ENCODE measurements around the gene MMD2.
A peak's percentile ranks its signal among the peaks of the same experiment; 100 is the strongest.

Gene MMD2

DNA sequence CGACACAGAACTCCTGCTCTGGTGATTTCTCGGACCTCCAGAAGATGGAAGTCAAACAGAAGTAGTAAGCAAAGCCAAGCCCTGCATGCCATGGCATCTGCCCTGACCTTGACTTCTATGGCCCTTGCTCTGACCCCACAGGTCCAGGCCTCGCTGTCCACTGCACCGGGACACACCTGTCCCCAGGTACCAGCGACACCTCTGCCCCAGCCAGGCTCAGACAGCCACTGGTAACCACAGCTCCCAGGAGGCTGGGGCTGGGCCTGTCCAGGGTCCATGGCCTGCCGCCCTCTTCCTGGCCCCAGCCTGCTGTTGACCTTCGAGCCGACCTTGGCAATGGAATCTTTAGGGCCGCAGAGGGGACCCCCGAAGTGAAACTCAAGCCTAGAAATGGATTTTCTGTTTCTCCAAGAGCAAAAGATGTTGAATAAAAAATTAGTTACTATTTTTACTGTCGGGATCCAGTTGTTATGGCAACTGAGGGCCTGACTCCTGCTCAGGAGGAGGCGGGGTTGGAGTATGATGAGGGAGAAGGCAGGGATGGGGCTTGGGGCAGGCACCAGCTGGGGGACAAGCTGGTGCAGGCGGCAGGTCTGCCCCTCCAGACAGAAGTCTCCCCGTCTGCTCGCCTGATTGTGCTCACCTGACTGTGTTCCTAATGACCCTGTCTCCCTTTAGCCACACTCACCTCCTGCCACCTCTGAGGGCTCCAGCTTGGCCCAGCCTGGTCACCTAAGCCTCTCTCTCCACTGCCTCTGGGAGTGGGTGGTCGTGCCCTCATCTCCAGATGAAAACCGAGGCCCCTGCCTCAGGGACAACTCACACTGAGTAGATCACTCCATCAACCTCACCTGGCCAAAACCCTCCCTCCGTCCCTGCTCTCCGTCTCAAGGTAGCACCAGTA is 4.1 kb upstream of the MMD2 start:
- DNase-seq = no peak
- in situ Hi-C loops (cut with HindIII; ENCODE audit: low pct_ligation_motif_present, low pct_unique_long_range_greater_than_20kb, low sequenced_read_pairs) = no loop called here

DNA sequence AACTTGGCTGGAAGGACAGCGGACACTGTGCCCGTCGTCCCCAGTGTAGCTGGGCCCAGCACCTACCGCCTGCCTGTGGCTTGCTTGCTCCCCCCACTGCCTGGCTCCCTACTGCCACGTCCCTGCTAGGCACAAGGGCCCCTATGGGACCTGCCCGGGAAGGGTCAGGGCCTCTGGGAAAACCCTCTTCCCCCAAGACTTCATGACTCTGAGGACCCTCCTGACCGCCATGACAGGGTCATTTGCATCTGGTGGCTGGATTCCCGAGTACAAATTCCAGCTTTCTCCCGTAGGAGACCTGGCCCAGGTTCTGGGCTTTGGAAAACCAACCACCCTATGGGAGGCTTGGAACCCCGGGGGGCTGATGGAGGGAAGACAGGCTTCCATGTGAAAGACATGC is 1.4 kb upstream of the MMD2 start:
- in situ Hi-C loops (cut with HindIII; ENCODE audit: low pct_ligation_motif_present, low pct_unique_long_range_greater_than_20kb, low sequenced_read_pairs) = no loop called here
- no peak for DNase-seq

DNA sequence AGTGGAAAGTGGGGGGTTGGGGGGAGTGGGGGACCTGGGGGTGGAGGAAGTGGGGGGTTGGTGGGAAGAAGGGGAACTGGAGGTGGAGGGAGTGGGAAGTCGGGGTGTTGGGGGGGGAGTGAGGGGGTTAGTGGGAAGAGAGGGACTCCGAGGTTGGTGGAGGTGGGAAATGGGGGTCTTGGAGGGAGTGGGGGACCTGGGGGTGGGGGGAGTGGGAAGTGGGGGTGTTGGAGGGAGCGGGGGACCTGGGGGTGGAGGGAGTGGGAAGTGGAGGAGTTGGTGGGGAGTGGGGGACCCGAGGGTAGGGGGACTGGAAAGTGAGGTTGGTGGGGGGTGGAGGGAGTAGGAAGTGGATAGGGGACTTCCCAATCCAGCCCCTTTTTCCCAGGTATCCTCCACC is 906 bp upstream of the MMD2 start:
- in situ Hi-C loops (cut with HindIII; ENCODE audit: low pct_ligation_motif_present, low pct_unique_long_range_greater_than_20kb, low sequenced_read_pairs) = no loop called here
- DNase-seq = no peak

DNA sequence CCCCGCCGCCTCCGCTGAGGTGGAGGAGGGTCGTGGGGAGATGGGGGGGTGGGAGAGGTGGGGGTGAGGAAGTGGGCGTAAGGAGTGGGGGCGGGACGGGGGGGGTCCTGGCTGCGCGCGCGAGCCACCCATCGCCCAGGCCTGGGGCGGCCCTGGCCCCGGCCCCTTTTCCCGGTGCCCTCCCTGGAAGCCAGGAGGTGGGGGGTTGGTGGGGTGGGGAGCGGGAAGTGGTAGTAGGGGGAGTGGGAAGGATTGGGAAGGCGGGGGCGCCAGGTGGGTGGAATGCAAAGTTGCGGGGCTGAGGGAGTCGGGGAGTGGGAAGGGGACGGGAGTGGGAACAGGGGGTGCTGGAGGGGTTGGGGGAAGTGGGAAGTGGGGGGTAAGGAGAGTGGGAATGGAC is 319 bp upstream of the MMD2 start:
- in situ Hi-C loops (cut with HindIII; ENCODE audit: low pct_ligation_motif_present, low pct_unique_long_range_greater_than_20kb, low sequenced_read_pairs) = no loop called here
- no peak for DNase-seq

DNA sequence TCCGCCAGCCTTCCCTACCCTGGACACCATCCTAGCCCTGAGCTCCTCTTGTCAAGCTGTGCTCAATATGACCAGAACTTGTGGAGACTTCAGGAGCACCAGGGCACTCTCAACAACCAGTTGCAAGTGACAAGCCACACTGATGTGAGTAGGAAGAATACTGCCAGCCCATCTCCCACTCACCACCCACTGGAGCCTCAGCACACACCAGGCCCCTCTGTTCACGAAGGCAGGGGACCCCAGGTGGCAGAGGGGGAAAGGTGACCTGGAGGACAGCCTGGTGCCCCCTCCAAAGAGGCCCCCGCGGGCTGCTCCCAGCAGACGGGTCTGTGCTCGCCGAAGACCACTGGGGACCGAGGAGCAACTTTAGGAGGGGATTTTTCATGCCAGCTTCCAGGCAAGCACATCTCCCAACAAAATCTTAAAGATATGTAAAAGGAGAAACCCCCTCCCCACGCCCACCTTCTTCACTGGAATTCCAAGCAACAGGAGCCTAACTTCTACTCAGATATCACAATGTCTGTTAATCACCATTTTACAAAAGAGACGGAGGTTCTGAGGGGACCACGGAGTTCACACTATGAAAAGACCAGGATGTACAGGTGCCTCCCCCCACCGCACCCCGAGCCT is 1.0 kb downstream of the MMD2 start:
- in situ Hi-C loops (cut with HindIII; ENCODE audit: low pct_ligation_motif_present, low pct_unique_long_range_greater_than_20kb, low sequenced_read_pairs) = no loop called here

DNA sequence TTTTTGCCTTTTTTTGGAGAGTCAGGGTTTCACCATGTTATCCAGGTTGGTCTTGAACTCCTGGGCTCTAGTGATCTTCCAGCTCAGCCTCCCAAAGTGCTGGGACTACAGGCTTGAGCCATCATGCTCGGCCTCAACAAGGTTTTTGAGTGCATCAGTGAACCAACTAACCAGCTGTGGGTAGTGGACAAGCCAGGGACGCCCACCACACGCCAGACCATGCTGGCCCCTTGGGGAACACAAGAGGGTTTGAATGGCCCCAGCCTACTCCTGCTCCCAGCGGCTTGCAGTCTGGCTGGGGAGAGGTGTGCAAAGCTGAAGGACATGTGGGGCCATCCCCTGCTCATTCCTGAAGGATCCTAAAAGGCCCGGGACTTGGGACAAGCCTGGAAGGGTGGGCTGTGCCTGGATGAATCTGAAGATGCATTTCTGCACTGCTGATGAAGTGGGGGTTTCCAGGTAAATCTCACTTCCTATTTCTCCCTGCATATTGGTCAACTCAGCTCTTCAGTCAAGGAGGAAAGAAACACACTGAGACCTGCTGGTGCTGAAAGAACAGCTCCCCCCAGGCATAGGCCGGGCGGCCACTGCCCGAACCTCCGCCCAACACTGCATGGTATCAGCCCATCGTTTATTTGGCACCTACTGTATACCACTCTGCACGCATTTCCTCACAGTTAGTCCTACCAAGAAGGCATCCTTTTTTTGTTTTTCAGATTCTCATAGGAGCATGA is 6.9 kb downstream of the MMD2 start:
- in situ Hi-C loops (cut with HindIII; ENCODE audit: low pct_ligation_motif_present, low pct_unique_long_range_greater_than_20kb, low sequenced_read_pairs) = no loop called here
- DNase-seq = peak; percentile 36

More for the DNA sequence above, 1.0 kb downstream of the MMD2 start:
- no peak for DNase-seq

DNA sequence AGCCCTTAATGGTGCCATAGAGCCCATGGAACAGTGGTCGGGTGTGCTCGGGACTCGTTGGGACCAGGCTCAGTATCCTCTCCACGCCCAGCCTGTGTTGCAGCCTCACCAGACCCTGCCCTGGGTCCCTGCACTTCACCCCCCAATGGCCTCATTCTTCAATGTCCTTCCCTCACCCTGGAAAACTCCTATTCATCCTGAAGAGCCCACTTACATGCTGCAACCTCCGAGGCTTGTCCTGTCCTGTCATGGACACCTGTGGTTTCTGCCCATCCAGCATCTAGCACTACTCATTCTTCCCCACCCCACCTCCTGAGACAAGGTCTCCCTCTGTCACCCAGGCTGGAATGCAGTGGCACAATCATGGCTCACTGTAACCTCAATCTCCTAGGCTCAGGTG is 7.7 kb downstream of the MMD2 start:
- in situ Hi-C loops (cut with HindIII; ENCODE audit: low pct_ligation_motif_present, low pct_unique_long_range_greater_than_20kb, low sequenced_read_pairs) = no loop called here

DNA sequence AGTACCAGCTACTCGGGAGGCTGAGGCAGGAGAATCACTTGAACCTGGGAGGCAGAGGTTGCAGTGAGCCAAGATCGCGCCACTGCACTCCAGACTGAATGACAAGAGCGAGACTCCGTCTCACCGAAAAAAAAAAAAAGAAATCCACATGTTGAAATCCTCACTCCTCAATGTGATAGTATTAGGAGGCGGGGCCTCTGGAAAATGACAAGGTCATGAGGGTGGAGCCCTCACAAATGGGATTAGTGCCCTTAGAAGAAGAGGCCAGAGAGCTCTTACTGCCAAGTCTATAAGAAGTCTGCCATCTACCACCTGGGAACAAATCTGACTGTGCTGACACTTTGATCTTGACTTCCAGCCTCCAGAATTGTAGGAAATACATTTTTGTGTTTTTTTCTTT is 10.6 kb downstream of the MMD2 start:
- in situ Hi-C loops (cut with HindIII; ENCODE audit: low pct_ligation_motif_present, low pct_unique_long_range_greater_than_20kb, low sequenced_read_pairs) = no loop called here
- no peak for DNase-seq

More for the DNA sequence above, 7.7 kb downstream of the MMD2 start:
- no peak for DNase-seq

DNA sequence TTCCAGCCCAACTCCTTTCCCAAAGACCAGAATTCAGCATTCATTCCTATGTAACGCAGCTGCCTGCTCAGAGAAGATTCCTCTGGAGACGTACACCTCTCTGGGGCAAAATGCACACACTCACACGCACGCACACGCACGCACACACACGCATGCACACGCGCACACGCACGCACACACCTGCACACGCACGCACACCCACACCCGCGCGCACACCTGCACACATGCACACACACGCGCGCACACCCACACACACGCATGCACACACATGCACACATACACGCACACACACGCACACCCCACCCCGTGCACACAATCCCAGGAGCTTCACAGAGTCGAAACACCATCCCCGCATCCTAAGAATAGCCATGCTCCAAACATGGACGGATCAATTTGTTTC is 13.0 kb downstream of the MMD2 start:
- in situ Hi-C loops (cut with HindIII; ENCODE audit: low pct_ligation_motif_present, low pct_unique_long_range_greater_than_20kb, low sequenced_read_pairs) = no loop called here
- no peak for DNase-seq

DNA sequence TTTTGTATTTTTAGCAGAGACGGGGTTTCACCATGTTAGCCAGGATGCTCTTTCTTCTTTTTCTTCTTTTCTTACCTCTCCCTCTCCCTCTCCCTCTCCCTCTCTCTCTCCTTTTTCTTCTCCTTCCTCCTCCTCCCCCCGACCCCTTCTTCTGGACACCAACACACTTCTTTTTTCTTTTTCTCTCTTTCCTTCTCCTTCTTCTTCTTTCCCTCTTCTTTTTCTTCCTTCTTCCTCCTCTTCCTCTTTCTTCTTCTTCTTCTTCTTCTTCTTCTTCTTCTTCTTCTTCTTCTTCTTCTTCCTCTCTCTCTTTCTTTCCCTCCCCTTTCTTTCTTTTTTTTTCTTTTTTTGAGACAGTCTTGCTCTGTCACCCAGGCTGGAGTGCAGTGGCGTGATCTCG is 14.0 kb downstream of the MMD2 start:
- in situ Hi-C loops (cut with HindIII; ENCODE audit: low pct_ligation_motif_present, low pct_unique_long_range_greater_than_20kb, low sequenced_read_pairs) = no loop called here

DNA sequence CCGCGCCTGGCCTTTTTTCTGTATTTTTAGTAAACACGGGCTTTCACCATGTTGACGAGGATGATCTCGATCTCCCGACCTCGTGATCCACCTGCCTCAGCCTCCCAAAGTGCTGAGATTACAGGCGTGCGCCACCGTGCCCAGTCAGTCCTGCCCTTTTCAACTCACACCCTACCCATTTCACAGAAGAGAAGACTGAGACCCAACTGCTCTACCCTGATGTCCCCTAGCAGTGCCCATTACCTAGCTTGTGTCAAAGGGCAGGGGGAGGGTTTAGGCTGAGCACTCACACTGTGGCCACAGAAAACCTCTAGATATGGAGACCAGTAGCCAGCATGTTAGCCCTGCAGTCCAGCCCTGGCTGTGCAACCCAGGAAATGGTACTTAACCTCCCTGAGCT is 15.7 kb downstream of the MMD2 start:
- no peak for DNase-seq
- in situ Hi-C loops (cut with HindIII; ENCODE audit: low pct_ligation_motif_present, low pct_unique_long_range_greater_than_20kb, low sequenced_read_pairs) = no loop called here

More for the DNA sequence above, 14.0 kb downstream of the MMD2 start:
- DNase-seq = no peak

DNA sequence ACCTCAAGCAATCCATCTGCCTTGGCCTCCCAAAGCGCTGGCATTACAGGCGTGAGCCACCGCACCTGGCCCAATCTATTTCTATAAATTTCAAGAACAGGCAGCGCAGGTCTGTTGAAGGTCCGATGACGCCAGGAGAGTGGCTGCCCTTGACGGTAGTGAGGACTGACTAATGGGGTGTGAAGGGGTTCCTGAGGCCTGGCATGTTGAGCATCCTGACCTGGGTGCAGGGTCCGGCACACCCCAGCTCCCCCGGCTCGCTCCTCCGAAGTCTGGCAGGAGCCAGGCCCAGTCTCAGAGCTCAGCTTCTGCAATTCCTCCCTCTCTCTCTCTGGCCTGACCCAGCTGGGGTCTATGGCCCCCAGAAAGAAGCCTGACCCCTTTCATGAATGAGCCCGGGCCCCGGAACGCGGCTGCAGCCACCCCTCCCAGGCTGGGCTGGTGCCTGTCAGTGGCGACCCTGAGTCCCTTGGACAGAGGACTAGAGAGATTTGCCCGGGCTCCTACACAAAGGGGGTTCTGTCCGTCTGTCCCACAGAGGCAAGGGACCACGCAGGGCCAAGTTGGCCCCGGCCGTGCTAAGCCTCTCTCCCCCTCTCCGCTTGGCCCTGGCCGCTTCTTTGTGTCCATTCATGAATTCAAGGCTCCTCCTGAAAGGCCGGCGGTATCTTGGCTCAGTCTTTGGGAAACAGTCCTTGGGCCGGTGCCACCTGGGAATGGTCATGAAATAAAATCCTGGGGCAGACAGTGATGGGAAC is 18.8 kb downstream of the MMD2 start:
- DNase-seq = no peak
- in situ Hi-C loops (cut with HindIII; ENCODE audit: low pct_ligation_motif_present, low pct_unique_long_range_greater_than_20kb, low sequenced_read_pairs) = no loop called here

DNA sequence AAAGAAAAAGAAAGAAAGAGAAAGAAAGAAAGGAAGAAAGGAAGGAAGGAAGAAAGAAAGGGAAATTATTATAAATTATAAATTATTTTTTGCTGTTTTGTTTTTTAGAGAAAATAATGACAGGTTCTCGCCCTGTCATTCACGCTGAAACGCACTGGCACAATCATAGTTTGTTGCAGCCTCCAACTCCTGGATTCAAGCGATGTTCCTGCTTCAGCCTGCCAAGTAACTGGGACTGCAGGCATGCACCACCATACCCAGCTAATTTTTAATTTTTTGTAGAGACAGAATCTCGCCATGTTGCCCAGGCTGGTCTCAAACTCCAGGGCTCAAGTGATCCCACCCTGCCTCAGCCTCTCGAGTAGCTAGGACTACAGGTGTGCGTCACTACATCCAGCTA is 21.6 kb downstream of the MMD2 start:
- DNase-seq = no peak
- in situ Hi-C loops (cut with HindIII; ENCODE audit: low pct_ligation_motif_present, low pct_unique_long_range_greater_than_20kb, low sequenced_read_pairs) = no loop called here

DNA sequence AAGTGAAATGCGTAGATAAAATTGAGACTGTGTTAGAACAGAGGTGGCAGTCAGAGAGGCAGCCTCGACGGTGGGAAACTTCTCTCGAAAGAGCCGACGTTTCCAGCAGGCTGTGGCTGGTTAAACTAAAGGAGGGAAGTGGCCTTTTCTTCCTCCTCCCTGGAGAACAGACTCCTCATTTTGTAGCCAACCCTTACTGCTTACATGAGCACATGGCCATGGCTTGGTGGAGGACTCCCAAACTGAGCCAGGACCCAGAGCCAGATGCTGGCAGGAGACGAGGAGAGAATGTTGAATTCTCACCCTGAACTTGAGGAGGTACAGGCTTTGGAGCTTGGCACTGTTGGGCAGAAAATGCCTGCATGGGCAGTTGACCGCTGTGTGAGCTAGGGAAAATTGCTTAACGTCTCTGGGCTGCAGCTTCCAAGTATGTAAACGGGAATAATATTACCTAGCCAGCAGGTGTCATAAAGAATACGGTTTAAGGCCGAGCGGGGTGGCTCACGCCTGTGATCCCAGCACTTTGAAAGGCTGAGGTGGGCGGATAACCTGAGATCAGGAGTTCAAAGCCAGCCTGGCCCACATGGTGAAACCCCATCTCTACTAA is 24.5 kb downstream of the MMD2 start:
- in situ Hi-C loops (cut with HindIII; ENCODE audit: low pct_ligation_motif_present, low pct_unique_long_range_greater_than_20kb, low sequenced_read_pairs) = no loop called here
- DNase-seq = no peak

DNA sequence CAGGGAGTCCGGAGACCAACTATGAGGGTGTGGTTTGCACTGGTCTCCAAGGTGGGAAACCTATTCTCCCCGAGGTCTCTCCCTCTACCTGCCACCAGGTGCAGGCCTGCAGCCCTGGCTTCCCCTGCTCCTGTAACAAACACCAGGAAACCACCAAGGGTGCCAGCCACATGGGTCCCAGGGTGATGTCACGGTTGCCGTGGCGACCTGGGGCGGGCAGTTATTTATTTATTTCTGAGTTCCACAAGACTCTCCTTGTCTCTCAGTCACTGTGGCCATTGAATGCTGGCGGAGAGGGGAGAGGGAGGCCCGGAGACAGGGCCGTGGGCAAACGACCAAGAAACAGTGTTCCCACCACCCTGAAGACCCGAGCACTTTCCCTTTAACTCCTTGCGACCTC is 27.0 kb downstream of the MMD2 start:
- no peak for DNase-seq

DNA sequence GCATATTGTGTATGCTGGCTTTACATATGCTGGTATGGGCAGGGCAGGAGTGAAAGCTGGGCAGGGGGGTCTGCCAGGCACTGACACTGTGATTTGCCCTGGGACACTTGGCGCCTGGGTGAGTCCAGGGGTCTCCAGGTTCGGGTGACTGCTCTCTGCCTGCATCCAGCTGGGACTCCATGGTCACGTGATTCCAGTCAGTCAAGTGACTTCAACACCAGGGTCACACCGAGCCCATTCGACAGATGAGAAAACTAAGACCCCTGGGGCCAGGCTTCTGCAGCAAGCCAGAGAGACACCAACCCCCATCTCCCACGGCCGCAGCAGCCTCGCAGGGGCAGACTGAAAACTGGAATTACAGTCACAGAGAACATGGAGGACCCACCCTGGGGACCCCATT is 30.0 kb downstream of the MMD2 start:
- in situ Hi-C loops (cut with HindIII; ENCODE audit: low pct_ligation_motif_present, low pct_unique_long_range_greater_than_20kb, low sequenced_read_pairs) = no loop called here

More for the DNA sequence above, 27.0 kb downstream of the MMD2 start:
- in situ Hi-C loops (cut with HindIII; ENCODE audit: low pct_ligation_motif_present, low pct_unique_long_range_greater_than_20kb, low sequenced_read_pairs) = no loop called here

DNA sequence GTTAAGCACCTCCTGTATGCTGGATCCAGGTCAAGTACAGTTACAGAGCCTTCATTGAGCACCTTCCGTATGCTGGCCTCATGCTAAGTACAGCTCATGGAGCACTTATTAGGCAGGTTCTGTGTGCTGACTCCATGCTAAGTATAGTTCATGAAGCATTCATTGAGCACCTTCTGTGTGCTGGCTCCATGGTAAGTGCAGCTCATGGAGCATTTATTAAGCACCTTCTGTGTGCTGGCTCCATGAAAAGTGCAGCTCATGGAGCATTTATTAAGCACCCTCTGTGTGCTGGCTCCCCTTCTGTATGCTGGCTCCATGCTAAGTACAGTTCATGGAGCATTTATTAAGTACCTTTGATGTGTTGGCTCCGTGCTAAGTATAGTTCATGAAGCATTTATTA is 30.5 kb downstream of the MMD2 start:
- in situ Hi-C loops (cut with HindIII; ENCODE audit: low pct_ligation_motif_present, low pct_unique_long_range_greater_than_20kb, low sequenced_read_pairs) = no loop called here

More for the DNA sequence above, 30.0 kb downstream of the MMD2 start:
- DNase-seq = no peak

DNA sequence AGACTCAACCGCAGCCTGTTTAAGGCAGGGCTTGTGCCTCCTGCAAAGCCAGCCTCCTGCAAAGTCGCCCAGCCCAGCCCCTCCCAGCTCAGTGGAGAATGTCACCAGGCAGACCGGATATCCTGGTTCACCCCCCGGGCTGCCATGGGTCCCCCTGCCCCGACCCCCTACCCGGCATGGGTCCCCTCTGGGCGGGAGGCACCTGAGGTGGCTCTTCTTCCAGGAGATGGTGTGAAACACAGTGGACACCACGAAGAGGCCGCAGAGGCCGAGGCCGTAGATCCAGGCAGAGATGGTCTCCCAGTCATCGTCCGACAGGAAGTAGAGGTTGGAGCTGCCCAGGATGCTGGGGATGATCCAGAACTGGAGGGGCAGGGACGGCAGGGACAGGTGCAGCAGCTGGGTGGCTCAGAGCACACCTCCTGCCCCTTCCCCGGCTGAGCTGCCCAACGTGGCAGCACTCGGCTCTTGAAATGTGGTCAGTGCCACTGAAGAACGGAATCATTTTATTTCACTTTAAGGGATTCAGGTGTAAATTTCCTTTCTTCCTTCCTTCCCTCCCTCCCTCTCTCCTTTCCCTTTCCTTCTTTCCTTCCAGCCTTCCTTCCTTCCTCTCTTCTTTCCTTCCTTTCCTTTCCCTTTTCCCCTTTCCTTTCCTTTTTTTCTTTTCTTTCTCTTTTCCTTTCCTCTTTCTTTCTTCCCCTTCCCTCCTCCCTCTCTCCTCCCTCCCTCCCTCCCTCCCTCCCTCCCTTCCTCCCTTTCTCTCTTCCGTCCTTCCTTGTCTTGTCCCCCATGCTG is 38.8 kb downstream of the MMD2 start:
- in situ Hi-C loops (cut with HindIII; ENCODE audit: low pct_ligation_motif_present, low pct_unique_long_range_greater_than_20kb, low sequenced_read_pairs) = no loop called here
- no peak for DNase-seq

More for the DNA sequence above, 30.5 kb downstream of the MMD2 start:
- DNase-seq = no peak
